Loucy (cell line): ENCODE results near the gene PITPNC1.
"Not testable (repeated sequence)": the region's sequence is repeated elsewhere in the genome, so short reads cannot be mapped to it uniquely, and the experiment has no call there.

Experiments used
- H2AFZ ChIP-seq: fragments of 200-600 bp; sonication (generic); 2 replicates; pipeline ENCODE4 v1.6.0; 2016; ENCODE audit warnings: antibody characterized with exemption, mild to moderate bottlenecking, low read length, moderate library complexity
- H3F3A ChIP-seq: fragments of 200-600 bp; 2 replicates; pipeline ENCODE4 v1.6.0; 2016; ENCODE audit warnings: antibody characterized with exemption, low read depth, mild to moderate bottlenecking
- H3K27me3 ChIP-seq: fragments of 200-600 bp; sonication (generic); 2 replicates; pipeline ENCODE4 v1.6.1; 2014; ENCODE audit warnings: low read length, mild to moderate bottlenecking; ENCODE audit not compliant: insufficient read depth, poor library complexity, severe bottlenecking
- H3K36me3 ChIP-seq: fragments of 200-600 bp; sonication (generic); 2 replicates; pipeline ENCODE4 v1.6.1; 2016; ENCODE audit warnings: low read length; ENCODE audit not compliant: insufficient read depth
- H3K4me1 ChIP-seq: fragments of 200-600 bp; sonication (generic); 2 replicates; pipeline ENCODE4 v1.5.1; 2014; ENCODE audit warnings: low read length, mild to moderate bottlenecking; ENCODE audit not compliant: insufficient read depth, poor library complexity, severe bottlenecking
- H3K4me2 ChIP-seq: fragments of 200-600 bp; sonication (generic); 2 replicates; pipeline ENCODE4 v1.6.0; 2014; ENCODE audit warnings: antibody characterized with exemption, low read length, low read depth, mild to moderate bottlenecking; ENCODE audit not compliant: poor library complexity, severe bottlenecking
- H3K4me3 ChIP-seq: fragments of 200-600 bp; sonication (generic); 2 replicates; pipeline ENCODE4 v1.5.1; 2014; ENCODE audit warnings: low read length, mild to moderate bottlenecking, mixed read lengths; ENCODE audit not compliant: poor library complexity, severe bottlenecking
- H3K79me2 ChIP-seq: fragments of 200-600 bp; sonication (generic); 2 replicates; pipeline ENCODE4 v1.6.1; 2014; ENCODE audit warnings: low read length; ENCODE audit not compliant: insufficient read depth
- H3K9ac ChIP-seq: fragments of 200-600 bp; sonication (generic); 2 replicates; pipeline ENCODE4 v1.6.0; 2014; ENCODE audit warnings: mild to moderate bottlenecking, low read depth, low read length, moderate library complexity; ENCODE audit not compliant: poor library complexity, severe bottlenecking
- H3K9me2 ChIP-seq: fragments of 200-600 bp; sonication (generic); replicated peaks from 2 replicates; pipeline ENCODE4 v1.6.1; 2016; ENCODE audit warnings: low read depth, low read length, mixed read lengths
- H3K9me3 ChIP-seq: fragments of 200-600 bp; sonication (generic); 2 replicates; pipeline ENCODE4 v1.6.1; 2014; ENCODE audit warnings: mild to moderate bottlenecking, antibody characterized with exemption, low read length, low read depth; ENCODE audit not compliant: insufficient read depth
- H4K20me1 ChIP-seq: fragments of 200-600 bp; sonication (generic); 2 replicates; pipeline ENCODE4 v1.6.0; 2014; ENCODE audit warnings: antibody characterized with exemption, low read length, mild to moderate bottlenecking; ENCODE audit not compliant: insufficient read depth, poor library complexity, severe bottlenecking
- CTCF ChIP-seq: fragments of 200-600 bp; sonication (generic); conservative IDR thresholded peaks from 2 replicates; pipeline ENCODE4 v1.5.1; 2014; ENCODE audit warnings: mild to moderate bottlenecking, antibody characterized with exemption, low read length
- EZH2phosphoT487 ChIP-seq: fragments of 200-600 bp; IDR thresholded peaks from 2 replicates; pipeline ENCODE4 v1.6.1; 2018; ENCODE audit warnings: antibody characterized with exemption, mild to moderate bottlenecking, moderate library complexity, borderline replicate concordance

PITPNC1 gene

GRCh38 chr17:67385122-67385988, 8.3 kb downstream of the PITPNC1 start:
- H3K4me3 ChIP-seq: no peak overlapping the region
- H3K36me3 ChIP-seq: no peaks in the 10 kb centered on the region
- no peak overlapping the region for H3K4me2 ChIP-seq
- H2AFZ ChIP-seq: no peak overlapping the region
- no peaks in the 10 kb centered on the region for H3K79me2 ChIP-seq
- H3K27me3 ChIP-seq: no peaks in the 10 kb centered on the region
- no peaks in the 10 kb centered on the region for H3F3A ChIP-seq
- H4K20me1 ChIP-seq: no peaks in the 10 kb centered on the region
- H3K4me1 ChIP-seq: peaks cover 3% of the 10 kb centered on the region
- H3K9me3 ChIP-seq: no peaks in the 10 kb centered on the region
- no peaks in the 10 kb centered on the region for H3K9me2 ChIP-seq
- H3K9ac ChIP-seq: no peak overlapping the region
- no peak for TF ChIP-seq EZH2phosphoT487
- no peak for TF ChIP-seq CTCF

- Histone ChIP-seq H3K27me3 (no peaks in the 10 kb centered on the region), H3K4me2 (no peak overlapping the region), H3K9ac (no peak overlapping the region), H2AFZ (no peak overlapping the region), H3K9me2 (no peaks in the 10 kb centered on the region), H3K4me1 (peaks cover 13% of the 10 kb centered on the region), H3F3A (0 out of 2 replicates have a peak, but pooled peaks cover 3% of the 10 kb centered on the region), H3K36me3 (no peaks in the 10 kb centered on the region), H3K9me3 (no peaks in the 10 kb centered on the region), H3K4me3 (no peak overlapping the region), H3K79me2 (0 out of 2 replicates have a peak, but pooled peaks cover 5% of the 10 kb centered on the region), H4K20me1 (no peaks in the 10 kb centered on the region)
- TF ChIP-seq CTCF (peak; percentile 98), EZH2phosphoT487 (no peak)
These were observed 10.0 kb downstream of the PITPNC1 start for GRCh38 chr17:67386965-67387551.

- peaks cover 13% of the 10 kb centered on the region for H3K4me1 ChIP-seq
- H2AFZ ChIP-seq, H3K36me3 ChIP-seq, H3K4me3 ChIP-seq, H3K9ac ChIP-seq, H3K9me3 ChIP-seq, H3K4me2 ChIP-seq, H3K79me2 ChIP-seq, H3K27me3 ChIP-seq, H3F3A ChIP-seq, H3K9me2 ChIP-seq, H4K20me1 ChIP-seq: not testable (repeated sequence)
These were observed 11.5 kb downstream of the PITPNC1 start for GRCh38 chr17:67388536-67388935.
